ENCODE measurements around the gene WWC2. TPM values are rescaled to one million over a fixed set of nuclear protein-coding genes. Genes with fewer than 3 reads are reported as not detected.

Gene WWC2
- total RNA-seq, 1 experiment from 2014 or later, result 126 TPM

GRCh38 chr4:183366206-183366835 is 267.3 kb downstream of the WWC2 start:
- no peak overlapping the region for H3K27ac Mint-ChIP-seq

GRCh38 chr4:183369073-183369472 is 270.0 kb downstream of the WWC2 start:
- Mint-ChIP-seq H3K4me1 (no peaks in the 10 kb centered on the region; the same call in 1 of the 2 replicates), H3K27me3 (ENCODE audit: low read depth) (no peaks in the 10 kb centered on the region), H3K27ac (no peak overlapping the region), H3K4me3 (no peak overlapping the region), H3K36me3 (peaks cover 15% of the 10 kb centered on the region), H3K9me3 (peaks cover 23% of the 10 kb centered on the region)
- ATAC-seq (no peak), DNase-seq (ENCODE audit: low spot score) (no peak)
- POLR2A ChIA-PET, result no interaction called here
- TF ChIP-seq, protein P1, sequence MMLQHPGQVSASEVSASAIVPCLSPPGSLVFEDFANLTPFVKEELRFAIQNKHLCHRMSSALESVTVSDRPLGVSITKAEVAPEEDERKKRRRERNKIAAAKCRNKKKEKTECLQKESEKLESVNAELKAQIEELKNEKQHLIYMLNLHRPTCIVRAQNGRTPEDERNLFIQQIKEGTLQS (CRISPR knock-in tag; conservative IDR thresholded peaks at IDR 0.05), result no peak
- no peak for TF ChIP-seq SP1 (CRISPR knock-in tag; conservative IDR thresholded peaks at IDR 0.05)
- no peak for TF ChIP-seq NFE2L1 (CRISPR knock-in tag; IDR thresholded peaks at IDR 0.05)
- no peak for TF ChIP-seq ESRRA (CRISPR knock-in tag; IDR thresholded peaks at IDR 0.05; ENCODE audit: borderline replicate concordance)
- TF ChIP-seq ATF2 (CRISPR knock-in tag; IDR thresholded peaks at IDR 0.05; ENCODE audit: borderline replicate concordance, low read depth), result no peak
- no peak for TF ChIP-seq E2F5 (CRISPR knock-in tag; IDR thresholded peaks at IDR 0.05)
- no peak for TF ChIP-seq ARID4B (CRISPR knock-in tag; IDR thresholded peaks at IDR 0.05; ENCODE audit: borderline replicate concordance)
- TF ChIP-seq MYBL2 (CRISPR knock-in tag; IDR thresholded peaks at IDR 0.05), result no peak
- TF ChIP-seq RORB (CRISPR knock-in tag; IDR thresholded peaks at IDR 0.05), result no peak
- no peak for TF ChIP-seq CTCF (IDR thresholded peaks at IDR 0.05)
- TF ChIP-seq ZNF219 (CRISPR knock-in tag; IDR thresholded peaks at IDR 0.05; ENCODE audit: borderline replicate concordance), result no peak
- no peak for TF ChIP-seq AR (CRISPR knock-in tag; IDR thresholded peaks at IDR 0.05)
- no peak for TF ChIP-seq ZNF317 (CRISPR knock-in tag; IDR thresholded peaks at IDR 0.05; ENCODE audit: borderline replicate concordance, low read depth)
- no peak for TF ChIP-seq JAZF1 (CRISPR knock-in tag; IDR thresholded peaks at IDR 0.05)
- CTCF ChIA-PET, result no interaction called here

More at GRCh38 chr4:183366206-183366835, 267.3 kb downstream of the WWC2 start:
- POLR2A ChIA-PET, result no interaction called here
- Mint-ChIP-seq H3K27me3 (ENCODE audit: low read depth) (no peaks in the 10 kb centered on the region), H3K9me3 (no peaks in the 10 kb centered on the region), H3K4me3 (no peak overlapping the region), H3K4me1 (peaks cover 7% of the 10 kb centered on the region; the same call in 1 of the 2 replicates), H3K36me3 (no peaks in the 10 kb centered on the region)
- ATAC-seq (no peak), DNase-seq (ENCODE audit: low spot score) (no peak)
- no peak for TF ChIP-seq FOXK1 (CRISPR knock-in tag; IDR thresholded peaks at IDR 0.05)
- TF ChIP-seq ZNF396 (CRISPR knock-in tag; IDR thresholded peaks at IDR 0.05; ENCODE audit: borderline replicate concordance), result no peak
- CTCF ChIA-PET, result interaction anchor here (1.1 kb wide), 1 partner anchor 33 kb away, joined by 3 read pairs; no protein-coding TSS in a partner anchor
